Measurements from ENCODE around the gene UPK3BL2. TPM values are rescaled to one million over a fixed set of nuclear protein-coding genes. Genes with fewer than 3 reads are reported as not detected.
"Not testable (repeated sequence)": the region's sequence is repeated elsewhere in the genome, so short reads cannot be mapped to it uniquely, and the experiment has no call there.

The UPK3BL2 gene
- total RNA-seq, 2 donors from 2014 or later: 9.8 to 25.5 TPM

DNA sequence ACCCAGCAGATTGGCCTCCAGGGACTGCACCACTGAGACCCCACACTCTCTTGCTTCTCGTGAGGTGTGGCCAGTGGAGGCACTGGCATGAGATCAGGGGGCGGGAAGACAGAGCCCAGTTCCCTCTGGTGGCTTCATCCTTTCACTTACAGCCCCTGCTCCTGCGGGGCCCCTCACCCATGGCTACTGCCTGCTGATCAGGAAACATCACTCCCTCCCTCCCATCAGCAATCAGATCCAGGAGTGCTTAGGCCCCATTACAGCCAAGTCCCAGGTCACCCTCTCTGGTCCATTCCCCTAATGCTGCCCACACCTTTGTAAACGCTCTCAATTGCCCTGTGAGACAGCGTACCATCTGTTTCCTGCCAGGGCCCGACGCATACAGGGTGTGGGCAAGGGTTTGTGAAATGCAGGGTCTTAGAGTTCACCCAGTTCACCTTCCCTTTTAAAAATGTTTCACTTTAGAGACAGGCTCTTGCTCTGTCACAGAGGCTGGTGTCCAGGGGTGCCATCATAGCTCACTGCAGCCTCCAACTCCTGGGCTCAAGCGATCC lies 8.4 kb downstream of the UPK3BL2 start:
- H3K27ac Mint-ChIP-seq; H3K27ac ChIP-seq (ENCODE audit: low read depth, low read length); H3K36me3 ChIP-seq (ENCODE audit: control insufficient read depth, insufficient read depth, low read length); H3K4me3 ChIP-seq (ENCODE audit: low read length); H3K9me3 Mint-ChIP-seq; H3K4me1 Mint-ChIP-seq; H3K9ac ChIP-seq (ENCODE audit: extremely low read depth, low read length, poor library complexity, severe bottlenecking); H3K27me3 Mint-ChIP-seq (ENCODE audit: insufficient read depth); DNase-seq; H3K36me3 Mint-ChIP-seq (ENCODE audit: low read depth); H3K4me1 ChIP-seq (ENCODE audit: control insufficient read depth, insufficient read depth, low read length); H3K9me3 ChIP-seq (ENCODE audit: control insufficient read depth, low read length); H3K27me3 ChIP-seq (ENCODE audit: control insufficient read depth, insufficient read depth, low read length, poor library complexity, severe bottlenecking); H3K4me3 Mint-ChIP-seq: not testable (repeated sequence)
- no CpG with 5 or more reads among the region's 8 CpGs for WGBS, 2 experiments (ENCODE audit: insufficient coverage in 1 of 2, insufficient read length in 1 of 2)

DNA sequence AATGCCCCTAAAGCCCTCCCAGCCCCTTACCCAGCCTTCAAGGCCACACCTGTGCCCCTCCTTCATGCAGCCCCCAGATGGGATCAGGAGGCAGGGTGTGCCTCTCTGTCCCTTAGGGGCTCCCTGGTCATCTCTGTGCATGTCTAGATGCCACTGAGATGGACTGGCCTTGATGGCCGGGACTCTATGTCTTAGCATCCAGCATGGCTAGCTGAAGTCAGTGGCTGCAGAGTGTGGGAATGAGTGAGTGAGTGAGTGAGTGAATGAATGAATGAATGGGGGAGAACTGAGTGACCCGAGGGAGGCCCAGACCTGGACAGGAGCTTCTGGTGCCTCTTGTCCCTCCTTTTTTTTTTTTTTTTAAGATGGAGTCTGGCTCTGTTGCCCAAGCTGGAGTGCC lies 11.4 kb downstream of the UPK3BL2 start:
- H3K9me3 Mint-ChIP-seq; H3K9ac ChIP-seq (ENCODE audit: extremely low read depth, low read length, poor library complexity, severe bottlenecking); H3K27ac ChIP-seq (ENCODE audit: low read depth, low read length); H3K4me3 Mint-ChIP-seq; H3K36me3 ChIP-seq (ENCODE audit: control insufficient read depth, insufficient read depth, low read length); H3K27me3 ChIP-seq (ENCODE audit: control insufficient read depth, insufficient read depth, low read length, poor library complexity, severe bottlenecking); H3K4me3 ChIP-seq (ENCODE audit: low read length); H3K4me1 ChIP-seq (ENCODE audit: control insufficient read depth, insufficient read depth, low read length); H3K36me3 Mint-ChIP-seq (ENCODE audit: low read depth); DNase-seq; H3K27me3 Mint-ChIP-seq (ENCODE audit: insufficient read depth); H3K27ac Mint-ChIP-seq; H3K9me3 ChIP-seq (ENCODE audit: control insufficient read depth, low read length); H3K4me1 Mint-ChIP-seq: not testable (repeated sequence)
- 100% methylated on average over 1 of the region's 2 CpGs for WGBS, 2 experiments (ENCODE audit: insufficient coverage in 1 of 2, insufficient read length in 1 of 2)

DNA sequence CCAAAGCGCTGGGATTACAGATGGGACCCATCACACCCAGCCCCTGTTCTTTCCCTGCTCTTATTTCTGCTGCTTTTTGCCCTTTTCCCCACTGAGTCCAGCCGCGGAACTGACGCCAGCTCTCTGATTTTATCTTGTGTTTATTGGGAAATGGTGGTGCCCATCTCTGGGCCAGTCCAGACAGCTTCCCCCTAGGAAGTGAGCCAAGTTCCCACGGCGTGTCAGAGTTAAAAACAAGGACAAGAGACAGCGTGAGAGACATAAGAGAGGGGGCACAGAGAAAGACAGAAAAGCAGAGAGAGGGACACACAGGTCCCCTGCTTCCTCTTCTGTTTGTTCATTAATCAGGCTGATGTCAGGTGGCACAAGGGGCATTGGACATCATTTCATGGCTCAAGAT lies 11.9 kb downstream of the UPK3BL2 start:
- no CpG with 5 or more reads among the region's 7 CpGs for WGBS, 2 experiments (ENCODE audit: insufficient coverage in 1 of 2, insufficient read length in 1 of 2)
- H3K36me3 ChIP-seq (ENCODE audit: control insufficient read depth, insufficient read depth, low read length); H3K36me3 Mint-ChIP-seq (ENCODE audit: low read depth); H3K27me3 ChIP-seq (ENCODE audit: control insufficient read depth, insufficient read depth, low read length, poor library complexity, severe bottlenecking); H3K9me3 Mint-ChIP-seq; H3K4me1 Mint-ChIP-seq; H3K27me3 Mint-ChIP-seq (ENCODE audit: insufficient read depth); H3K27ac ChIP-seq (ENCODE audit: low read depth, low read length); H3K9me3 ChIP-seq (ENCODE audit: control insufficient read depth, low read length); H3K4me3 ChIP-seq (ENCODE audit: low read length); H3K27ac Mint-ChIP-seq; DNase-seq; H3K4me3 Mint-ChIP-seq; H3K9ac ChIP-seq (ENCODE audit: extremely low read depth, low read length, poor library complexity, severe bottlenecking); H3K4me1 ChIP-seq (ENCODE audit: control insufficient read depth, insufficient read depth, low read length): not testable (repeated sequence)

DNA sequence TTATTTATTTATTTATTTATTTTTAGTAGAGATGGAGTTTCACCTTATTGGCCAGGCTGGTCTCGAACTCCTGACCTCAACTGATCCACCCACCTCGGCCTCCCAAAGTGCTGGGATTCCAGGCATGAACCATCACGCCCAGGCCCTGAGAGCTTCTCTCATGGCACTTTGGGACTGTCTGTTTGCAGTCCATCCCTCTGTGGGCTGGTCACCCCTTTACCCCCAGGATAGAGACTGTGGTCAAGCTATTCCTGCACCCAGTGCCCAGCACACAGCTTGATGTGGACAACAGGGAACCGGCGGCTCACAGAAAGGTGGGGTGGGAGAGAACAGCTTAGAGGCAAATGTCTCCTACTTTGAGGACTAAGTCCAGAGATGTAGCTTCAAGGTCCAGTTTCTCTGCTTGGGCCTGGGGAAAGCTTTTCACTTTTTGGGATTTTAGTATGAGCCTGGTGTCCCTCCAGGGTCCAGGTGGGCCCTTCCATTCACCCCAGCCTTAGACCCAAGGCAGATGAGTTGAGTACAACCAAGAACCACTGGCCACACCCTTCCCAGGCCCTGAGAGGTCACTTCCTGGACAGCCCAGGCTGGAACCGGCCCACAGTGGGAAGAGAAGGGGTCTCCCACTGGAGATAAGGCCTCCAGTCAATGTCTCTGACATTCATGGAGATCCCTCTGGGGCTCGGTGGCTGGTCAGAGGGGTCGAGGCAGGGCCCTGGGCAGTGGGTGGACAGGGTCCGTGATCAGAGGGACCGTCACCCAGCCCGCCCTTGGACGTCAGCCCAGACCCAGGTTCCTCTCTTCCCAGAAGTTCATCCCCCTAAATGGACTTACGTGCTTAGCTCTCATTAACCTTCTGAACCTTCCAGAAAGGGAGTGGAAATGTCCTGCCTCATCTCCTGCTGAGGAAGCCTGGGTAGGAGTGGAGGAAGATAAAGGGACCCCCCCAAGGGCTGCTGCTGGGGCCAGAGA lies 15.4 kb downstream of the UPK3BL2 start:
- H3K9me3 Mint-ChIP-seq; H3K27ac ChIP-seq (ENCODE audit: low read depth, low read length); H3K27me3 Mint-ChIP-seq (ENCODE audit: insufficient read depth); H3K4me1 ChIP-seq (ENCODE audit: control insufficient read depth, insufficient read depth, low read length); H3K27ac Mint-ChIP-seq; H3K36me3 ChIP-seq (ENCODE audit: control insufficient read depth, insufficient read depth, low read length); H3K4me3 ChIP-seq (ENCODE audit: low read length); H3K9me3 ChIP-seq (ENCODE audit: control insufficient read depth, low read length); H3K27me3 ChIP-seq (ENCODE audit: control insufficient read depth, insufficient read depth, low read length, poor library complexity, severe bottlenecking); H3K36me3 Mint-ChIP-seq (ENCODE audit: low read depth); H3K9ac ChIP-seq (ENCODE audit: extremely low read depth, low read length, poor library complexity, severe bottlenecking); H3K4me3 Mint-ChIP-seq; H3K4me1 Mint-ChIP-seq; DNase-seq: not testable (repeated sequence)
- WGBS, 2 experiments (ENCODE audit: insufficient coverage in 1 of 2, insufficient read length in 1 of 2): no CpG with 5 or more reads among the region's 13 CpGs

DNA sequence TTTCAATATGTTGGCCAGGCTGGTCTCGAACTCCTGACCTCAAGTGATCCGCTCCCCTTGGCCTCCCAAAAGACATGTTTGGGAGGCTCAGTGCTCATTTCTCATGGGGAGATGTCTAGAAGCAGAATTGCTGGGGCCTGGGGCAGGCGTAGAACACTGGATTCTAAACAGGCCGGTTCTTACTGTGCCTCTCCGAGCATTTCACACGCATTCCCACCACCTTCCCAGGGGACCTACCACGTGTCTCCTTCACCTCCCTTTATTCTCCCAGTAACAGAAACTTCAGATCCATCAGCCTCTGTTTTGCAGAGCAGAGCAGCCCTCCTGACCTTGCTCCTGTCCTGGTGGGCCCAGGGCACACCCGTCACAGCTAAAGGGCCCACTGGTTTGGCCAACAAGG lies 16.3 kb downstream of the UPK3BL2 start:
- H3K36me3 Mint-ChIP-seq (ENCODE audit: low read depth); H3K27me3 Mint-ChIP-seq (ENCODE audit: insufficient read depth); H3K27me3 ChIP-seq (ENCODE audit: control insufficient read depth, insufficient read depth, low read length, poor library complexity, severe bottlenecking); H3K4me3 ChIP-seq (ENCODE audit: low read length); H3K9me3 Mint-ChIP-seq; DNase-seq; H3K36me3 ChIP-seq (ENCODE audit: control insufficient read depth, insufficient read depth, low read length); H3K4me1 Mint-ChIP-seq; H3K4me3 Mint-ChIP-seq; H3K9ac ChIP-seq (ENCODE audit: extremely low read depth, low read length, poor library complexity, severe bottlenecking); H3K27ac Mint-ChIP-seq; H3K9me3 ChIP-seq (ENCODE audit: control insufficient read depth, low read length); H3K27ac ChIP-seq (ENCODE audit: low read depth, low read length); H3K4me1 ChIP-seq (ENCODE audit: control insufficient read depth, insufficient read depth, low read length): not testable (repeated sequence)
- 88% methylated on average over 1 of the region's 8 CpGs; no CpG with 5 or more reads in 1 of the 2 experiments for WGBS, 2 experiments (ENCODE audit: insufficient coverage in 1 of 2, insufficient read length in 1 of 2)

DNA sequence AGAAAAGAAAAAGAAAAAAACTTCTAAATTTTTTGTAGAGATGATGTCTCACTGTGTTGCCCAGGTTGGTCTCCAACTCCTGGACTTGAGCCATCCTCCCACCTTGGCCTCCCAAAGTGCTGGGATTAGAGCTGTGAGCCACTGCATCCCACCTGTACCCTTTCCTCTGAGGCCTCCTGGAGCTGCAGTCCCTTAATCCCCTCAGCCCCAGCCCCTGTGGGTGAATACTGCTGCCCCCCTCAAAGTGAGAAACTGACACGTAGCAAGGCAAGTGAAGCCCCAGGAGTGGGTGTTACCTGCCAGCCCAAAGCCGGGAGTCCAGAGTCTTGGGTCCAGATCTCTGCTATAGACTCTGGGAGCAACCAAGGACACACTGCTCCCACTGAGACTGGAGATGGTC lies 18.7 kb downstream of the UPK3BL2 start:
- H3K4me3 ChIP-seq (ENCODE audit: low read length); H3K36me3 Mint-ChIP-seq (ENCODE audit: low read depth): not testable (repeated sequence)
- no CpG with 5 or more reads among the region's 2 CpGs for WGBS, 2 experiments (ENCODE audit: insufficient coverage in 1 of 2, insufficient read length in 1 of 2)

DNA sequence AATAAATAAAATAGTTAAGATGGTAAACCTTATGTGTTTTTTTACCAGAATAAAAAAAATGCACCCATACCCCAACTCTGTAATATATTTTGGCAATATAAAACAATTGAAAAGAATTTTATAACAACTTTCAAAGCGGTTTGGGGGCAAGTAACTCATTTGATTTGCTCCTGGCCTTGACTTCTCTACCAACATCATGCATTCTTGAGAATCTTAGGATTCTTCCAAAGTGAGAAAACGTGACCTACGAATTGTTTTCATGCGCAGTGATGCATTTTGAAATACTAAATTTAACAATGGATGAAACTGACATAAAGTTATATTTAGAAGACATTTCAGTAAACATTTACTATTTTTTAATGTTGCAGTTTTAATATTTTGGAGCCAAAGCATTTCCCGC lies 22.7 kb downstream of the UPK3BL2 start:
- not testable (repeated sequence) for H3K36me3 Mint-ChIP-seq (ENCODE audit: low read depth); H3K4me1 Mint-ChIP-seq; H3K36me3 ChIP-seq (ENCODE audit: control insufficient read depth, insufficient read depth, low read length)

More for the DNA sequence above, 18.7 kb downstream of the UPK3BL2 start:
- not testable (repeated sequence) for H3K27ac Mint-ChIP-seq; H3K9ac ChIP-seq (ENCODE audit: extremely low read depth, low read length, poor library complexity, severe bottlenecking); H3K9me3 ChIP-seq (ENCODE audit: control insufficient read depth, low read length); H3K36me3 ChIP-seq (ENCODE audit: control insufficient read depth, insufficient read depth, low read length); H3K4me3 Mint-ChIP-seq; H3K27me3 Mint-ChIP-seq (ENCODE audit: insufficient read depth); DNase-seq; H3K27me3 ChIP-seq (ENCODE audit: control insufficient read depth, insufficient read depth, low read length, poor library complexity, severe bottlenecking); H3K9me3 Mint-ChIP-seq; H3K4me1 Mint-ChIP-seq; H3K4me1 ChIP-seq (ENCODE audit: control insufficient read depth, insufficient read depth, low read length); H3K27ac ChIP-seq (ENCODE audit: low read depth, low read length)

More for the DNA sequence above, 22.7 kb downstream of the UPK3BL2 start:
- DNase-seq; H3K9ac ChIP-seq (ENCODE audit: extremely low read depth, low read length, poor library complexity, severe bottlenecking); H3K9me3 Mint-ChIP-seq; H3K27ac Mint-ChIP-seq; H3K4me1 ChIP-seq (ENCODE audit: control insufficient read depth, insufficient read depth, low read length); H3K4me3 Mint-ChIP-seq; H3K27me3 Mint-ChIP-seq (ENCODE audit: insufficient read depth); H3K27ac ChIP-seq (ENCODE audit: low read depth, low read length); H3K4me3 ChIP-seq (ENCODE audit: low read length); H3K9me3 ChIP-seq (ENCODE audit: control insufficient read depth, low read length); H3K27me3 ChIP-seq (ENCODE audit: control insufficient read depth, insufficient read depth, low read length, poor library complexity, severe bottlenecking): not testable (repeated sequence)
- WGBS, 2 experiments (ENCODE audit: insufficient coverage in 1 of 2, insufficient read length in 1 of 2): no CpG with 5 or more reads among the region's 5 CpGs

All from endodermal cell (in vitro differentiated cells).